GM11168 (cell line): ENCODE data around the gene RC3H1.
"Not testable (repeated sequence)": the region's sequence is repeated elsewhere in the genome, so short reads cannot be mapped to it uniquely, and the experiment has no call there.

Experiments
- in situ Hi-C: fragments of 300-500 bp; cut with MboI; formaldehyde crosslinking; loops from one replicate; pipeline ENCODE4 v1.12.0; 2022; ENCODE audit warnings: low sequenced_read_pairs; ENCODE audit not compliant: unreplicated experiment

The RC3H1 gene, protein sequence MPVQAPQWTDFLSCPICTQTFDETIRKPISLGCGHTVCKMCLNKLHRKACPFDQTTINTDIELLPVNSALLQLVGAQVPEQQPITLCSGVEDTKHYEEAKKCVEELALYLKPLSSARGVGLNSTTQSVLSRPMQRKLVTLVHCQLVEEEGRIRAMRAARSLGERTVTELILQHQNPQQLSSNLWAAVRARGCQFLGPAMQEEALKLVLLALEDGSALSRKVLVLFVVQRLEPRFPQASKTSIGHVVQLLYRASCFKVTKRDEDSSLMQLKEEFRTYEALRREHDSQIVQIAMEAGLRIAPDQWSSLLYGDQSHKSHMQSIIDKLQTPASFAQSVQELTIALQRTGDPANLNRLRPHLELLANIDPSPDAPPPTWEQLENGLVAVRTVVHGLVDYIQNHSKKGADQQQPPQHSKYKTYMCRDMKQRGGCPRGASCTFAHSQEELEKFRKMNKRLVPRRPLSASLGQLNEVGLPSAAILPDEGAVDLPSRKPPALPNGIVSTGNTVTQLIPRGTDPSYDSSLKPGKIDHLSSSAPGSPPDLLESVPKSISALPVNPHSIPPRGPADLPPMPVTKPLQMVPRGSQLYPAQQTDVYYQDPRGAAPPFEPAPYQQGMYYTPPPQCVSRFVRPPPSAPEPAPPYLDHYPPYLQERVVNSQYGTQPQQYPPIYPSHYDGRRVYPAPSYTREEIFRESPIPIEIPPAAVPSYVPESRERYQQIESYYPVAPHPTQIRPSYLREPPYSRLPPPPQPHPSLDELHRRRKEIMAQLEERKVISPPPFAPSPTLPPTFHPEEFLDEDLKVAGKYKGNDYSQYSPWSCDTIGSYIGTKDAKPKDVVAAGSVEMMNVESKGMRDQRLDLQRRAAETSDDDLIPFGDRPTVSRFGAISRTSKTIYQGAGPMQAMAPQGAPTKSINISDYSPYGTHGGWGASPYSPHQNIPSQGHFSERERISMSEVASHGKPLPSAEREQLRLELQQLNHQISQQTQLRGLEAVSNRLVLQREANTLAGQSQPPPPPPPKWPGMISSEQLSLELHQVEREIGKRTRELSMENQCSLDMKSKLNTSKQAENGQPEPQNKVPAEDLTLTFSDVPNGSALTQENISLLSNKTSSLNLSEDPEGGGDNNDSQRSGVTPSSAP

DNA sequence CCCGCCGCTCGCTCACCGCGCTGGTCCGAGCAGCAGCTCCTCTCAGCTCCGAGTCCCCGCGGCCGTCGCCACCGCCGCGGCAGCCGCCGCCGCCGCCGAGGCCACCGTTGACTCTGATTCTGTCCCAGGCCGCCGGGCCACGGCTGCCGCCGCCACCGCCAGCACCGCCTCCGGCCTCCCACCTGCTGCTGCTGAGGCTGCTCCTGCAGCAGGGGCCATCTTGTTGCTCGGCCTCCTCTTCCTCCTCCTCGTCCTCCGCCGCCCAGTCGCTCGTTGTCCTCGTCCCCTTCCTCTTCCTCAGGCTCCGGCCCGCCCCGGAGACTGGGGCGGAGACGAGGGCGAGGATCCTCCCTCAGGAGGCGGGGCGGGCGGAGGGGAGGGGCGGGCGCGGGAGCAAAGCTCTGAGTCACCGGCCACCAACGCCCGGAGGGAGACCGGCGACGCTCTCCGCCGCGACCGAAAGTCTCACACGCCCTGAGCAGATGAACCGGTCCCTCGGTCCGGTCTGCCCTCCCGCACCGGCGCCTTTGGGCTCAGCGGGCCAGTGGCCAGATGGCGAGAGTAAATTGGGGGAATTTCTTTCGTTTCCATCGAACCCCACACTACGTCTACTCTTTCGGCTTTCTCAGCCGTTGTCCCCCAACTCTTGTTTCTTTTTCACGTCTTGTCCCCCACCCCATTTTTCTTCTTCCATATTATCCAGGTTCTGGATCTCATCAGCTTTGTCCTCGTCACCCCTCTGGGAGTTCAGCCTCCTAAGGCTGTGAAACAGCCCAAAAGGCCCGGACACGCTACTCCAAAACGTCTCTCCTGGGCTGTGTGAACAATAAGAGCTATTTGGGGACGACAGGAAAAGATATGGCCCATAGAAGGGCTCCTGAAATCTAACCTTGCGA, at the start of gene RC3H1:
RC3H1 (minus strand) TSS at position 278 of the 896 bp plus-strand sequence. CDS start 29,372 bp downstream, outside the sequence.
- in situ Hi-C loops, result no loop called here

DNA sequence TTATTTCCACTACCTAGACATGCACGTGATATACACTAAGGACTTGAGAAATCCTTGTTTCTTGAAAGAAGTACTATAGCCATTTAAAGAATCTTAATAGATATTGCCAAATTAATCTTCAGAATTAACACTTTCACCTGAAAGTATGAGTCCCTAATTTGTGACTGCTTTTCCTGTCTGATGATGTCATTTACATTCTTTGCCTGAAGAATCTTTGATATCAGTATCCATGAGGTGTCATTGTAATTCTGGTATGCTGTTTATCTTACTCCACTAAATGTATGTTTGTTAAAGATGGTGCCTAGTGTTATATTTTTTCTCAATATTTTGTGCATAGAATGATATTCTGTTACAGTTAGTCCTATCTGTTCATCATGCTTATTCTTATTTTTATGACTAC, 48.5 kb upstream of the RC3H1 start:
- in situ Hi-C loops, result no loop called here

DNA sequence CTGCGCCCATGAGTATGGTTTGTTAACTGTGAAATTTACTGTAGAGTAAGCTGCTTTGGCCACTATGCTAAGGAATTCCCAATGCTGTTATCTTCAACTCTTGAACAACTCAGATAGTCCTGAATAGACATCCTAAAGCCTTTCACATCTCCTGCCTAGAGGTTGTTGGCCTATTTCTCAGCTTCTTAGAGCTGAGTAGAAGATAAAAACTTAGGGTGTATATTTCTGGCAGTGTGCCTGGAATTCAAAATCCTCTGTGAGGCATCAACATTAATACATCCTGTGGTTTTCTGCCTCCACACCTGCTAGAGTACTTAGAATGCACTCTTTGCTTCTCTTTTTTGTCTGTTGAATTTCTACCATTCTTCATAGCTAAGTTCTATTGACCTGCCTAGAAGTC, 45.8 kb upstream of the RC3H1 start:
- in situ Hi-C loops, result no loop called here

DNA sequence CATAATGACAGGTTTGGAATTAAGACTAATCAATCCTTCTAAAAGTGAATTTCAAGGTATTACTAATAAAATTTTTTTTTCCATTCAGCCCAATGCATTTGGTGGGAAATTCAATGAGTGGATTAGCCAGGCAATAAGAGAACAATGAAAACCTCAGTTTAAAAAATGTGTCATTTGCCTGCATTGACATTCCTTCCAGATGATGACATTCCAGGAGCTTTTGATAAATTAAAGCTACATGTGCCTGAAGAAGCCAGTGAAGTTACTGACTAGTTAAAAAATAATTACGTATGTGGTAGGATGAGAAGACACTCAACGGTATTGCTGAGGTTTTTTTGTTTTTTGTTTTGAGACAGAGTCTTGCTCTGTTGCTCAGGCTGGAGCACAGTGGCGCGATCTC, 37.9 kb upstream of the RC3H1 start:
- in situ Hi-C loops, result no loop called here

DNA sequence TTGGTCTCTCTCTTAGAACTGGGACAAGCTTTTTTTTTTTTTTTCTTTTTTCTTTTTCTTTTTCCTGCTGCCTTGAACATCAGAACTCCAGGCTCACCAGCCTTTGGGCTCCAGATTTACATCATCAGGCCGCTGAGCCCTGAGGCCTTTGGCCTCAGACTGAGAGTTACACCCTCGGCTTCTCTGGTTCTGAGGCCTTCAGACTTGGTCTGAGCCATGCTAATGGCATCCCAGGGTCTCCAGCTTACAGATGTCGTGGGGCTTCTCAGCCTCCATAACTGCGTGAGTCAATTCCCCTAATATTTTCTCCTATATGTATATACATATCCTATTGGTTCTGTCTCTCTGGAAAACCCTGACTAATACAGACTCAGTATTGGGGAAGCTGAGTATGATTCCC, 36.5 kb upstream of the RC3H1 start:
- in situ Hi-C loops, result no loop called here

DNA sequence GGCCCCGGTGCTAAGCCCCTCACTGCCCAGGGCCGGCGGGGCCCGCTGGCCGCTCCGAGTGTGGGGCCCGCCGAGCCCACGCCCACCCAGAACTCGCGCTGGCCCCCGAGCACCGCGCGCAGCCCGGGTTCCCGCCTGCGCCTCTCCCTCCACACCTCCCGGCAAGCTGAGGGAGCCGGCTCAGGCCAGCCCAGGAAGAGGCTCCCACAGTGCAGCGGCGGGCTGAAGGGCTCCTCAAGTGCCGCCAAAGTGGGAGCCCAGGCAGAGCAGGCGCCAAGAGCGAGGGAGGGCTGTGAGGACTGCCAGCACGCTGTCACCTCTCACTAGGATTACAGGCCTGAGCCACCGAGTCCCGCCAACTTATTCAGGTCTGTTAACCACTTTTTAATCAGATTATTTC, 34.5 kb upstream of the RC3H1 start:
- in situ Hi-C loops, result not testable (repeated sequence)

DNA sequence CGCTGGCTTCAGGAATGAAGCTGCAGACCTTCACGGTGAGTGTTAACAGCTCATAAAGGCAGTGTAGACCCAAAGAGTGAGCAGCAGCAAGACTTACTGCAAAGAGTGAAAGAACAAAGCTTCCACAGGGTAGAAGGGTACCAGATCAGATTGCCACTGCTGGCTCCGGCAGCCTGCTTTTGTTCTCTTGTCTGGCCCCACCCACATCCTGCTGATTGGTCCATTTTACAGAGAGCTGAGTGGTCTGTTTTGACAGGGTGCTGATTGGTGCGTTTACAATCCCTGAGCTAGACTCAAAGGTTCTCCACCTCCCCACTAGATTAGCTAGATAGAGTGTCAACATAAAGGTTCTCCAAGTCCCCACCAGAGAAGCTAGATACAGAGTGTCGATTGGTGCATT, 33.6 kb upstream of the RC3H1 start:
- in situ Hi-C loops, result not testable (repeated sequence)

DNA sequence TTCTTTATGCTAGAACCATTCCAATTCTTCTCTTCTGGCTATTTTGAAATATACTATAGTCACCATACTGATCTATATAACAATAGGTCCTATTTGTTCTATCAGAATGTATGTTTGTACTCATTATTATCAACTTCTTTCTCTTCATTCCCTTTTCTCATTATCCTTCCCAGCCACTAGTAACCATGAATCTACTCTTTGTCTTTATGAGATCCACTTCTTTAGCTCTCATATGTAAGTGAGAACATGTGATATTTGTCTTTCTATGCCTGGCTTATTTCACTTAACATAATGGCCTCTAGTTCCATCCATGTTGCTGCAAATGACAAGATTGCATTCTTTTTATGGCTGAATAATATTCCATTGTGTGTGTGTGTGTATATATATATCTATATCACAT, 31.7 kb upstream of the RC3H1 start:
- in situ Hi-C loops, result no loop called here

DNA sequence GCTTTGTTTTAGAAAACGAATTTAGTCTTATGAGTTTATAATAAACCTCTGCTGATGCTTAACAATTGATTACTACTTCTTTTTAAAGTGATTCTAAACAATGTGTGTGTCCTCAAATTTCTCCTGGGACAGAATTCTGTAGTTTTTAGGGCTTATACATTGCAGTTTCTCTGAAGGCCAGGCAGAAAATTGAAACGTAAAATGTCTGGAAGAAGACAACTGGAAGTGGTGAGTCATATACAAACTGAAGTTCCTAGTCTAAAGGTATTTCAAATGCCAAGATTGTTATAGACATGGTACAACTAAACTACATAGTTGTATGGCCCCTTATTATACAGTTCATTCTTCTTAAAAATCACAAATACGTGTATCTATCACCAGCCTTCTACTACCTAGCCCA, 30.5 kb upstream of the RC3H1 start:
- in situ Hi-C loops, result no loop called here

DNA sequence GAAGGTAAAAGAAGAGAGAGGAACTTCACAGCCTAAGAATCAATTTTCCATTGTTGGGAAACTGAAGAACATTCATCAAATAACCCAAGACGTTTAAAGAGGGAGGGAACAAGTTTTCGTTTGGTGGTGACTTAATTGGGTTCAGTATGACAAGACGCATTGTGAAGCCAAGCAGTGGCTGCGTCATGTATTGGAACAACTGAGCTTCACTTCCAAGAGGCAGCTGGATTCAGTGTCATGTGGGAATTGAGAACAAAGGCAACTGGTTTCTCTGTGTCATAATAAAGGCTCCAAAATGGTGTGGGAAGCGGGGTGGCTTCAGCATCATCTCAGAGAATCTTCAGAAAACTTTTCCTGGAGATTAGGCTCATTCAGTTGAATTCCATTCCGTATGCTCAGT, 29.8 kb upstream of the RC3H1 start:
- in situ Hi-C loops, result no loop called here

DNA sequence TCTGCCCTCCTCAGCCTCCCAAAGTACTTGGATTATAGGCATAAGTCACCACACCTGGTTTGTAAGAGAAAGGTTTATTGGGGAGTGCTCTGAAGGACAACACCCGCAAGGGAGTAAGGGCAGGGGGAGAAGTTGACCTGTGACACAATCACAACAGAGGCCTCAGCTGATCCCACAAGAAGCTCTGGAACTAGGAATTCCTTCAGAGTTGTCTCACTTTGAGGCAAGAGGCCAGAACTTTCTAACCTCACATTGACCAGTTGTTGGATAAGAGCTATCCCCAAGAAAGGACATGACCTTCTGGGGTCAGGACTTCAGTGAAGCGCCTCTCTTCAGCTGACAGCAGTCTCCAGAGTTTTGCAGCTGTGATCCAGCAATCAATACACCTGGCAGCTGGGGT, 27.4 kb upstream of the RC3H1 start:
- in situ Hi-C loops, result no loop called here

DNA sequence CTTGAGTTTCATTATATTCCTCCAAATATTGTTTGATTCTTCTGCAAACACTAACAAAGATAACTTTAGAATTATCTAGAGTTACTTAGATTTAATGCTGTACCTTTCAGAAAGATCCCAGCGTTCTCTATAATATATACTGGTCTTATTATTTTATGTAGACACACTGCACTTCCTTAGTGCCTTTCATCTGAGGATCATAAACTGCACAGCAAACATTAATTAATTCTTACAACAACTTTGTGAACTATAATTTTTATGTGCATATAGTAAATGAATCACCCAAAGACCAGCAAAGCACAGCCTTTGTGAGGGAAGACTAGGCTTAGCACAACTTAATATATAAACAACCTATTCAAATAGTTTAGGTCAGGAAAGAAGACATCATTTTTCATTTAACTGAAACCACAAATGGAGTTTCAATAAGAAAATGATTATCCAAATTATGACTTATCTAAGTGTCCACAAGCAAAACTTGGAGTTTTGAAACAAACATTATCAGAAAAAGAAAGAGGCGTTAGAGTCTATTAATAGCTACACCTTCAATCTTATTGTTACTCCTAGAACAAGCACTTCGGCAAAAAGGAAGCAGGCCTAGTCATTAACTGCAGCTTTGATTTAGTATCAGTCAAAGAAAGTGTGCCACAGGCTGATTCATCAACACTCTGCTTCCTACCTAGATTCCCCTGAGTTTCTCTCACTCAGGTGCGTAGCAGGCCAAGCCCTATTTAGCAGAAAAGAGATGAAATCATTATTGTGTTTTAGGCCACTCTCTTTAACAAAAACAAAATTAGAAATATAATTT, 22.5 kb upstream of the RC3H1 start:
- in situ Hi-C loops, result no loop called here

DNA sequence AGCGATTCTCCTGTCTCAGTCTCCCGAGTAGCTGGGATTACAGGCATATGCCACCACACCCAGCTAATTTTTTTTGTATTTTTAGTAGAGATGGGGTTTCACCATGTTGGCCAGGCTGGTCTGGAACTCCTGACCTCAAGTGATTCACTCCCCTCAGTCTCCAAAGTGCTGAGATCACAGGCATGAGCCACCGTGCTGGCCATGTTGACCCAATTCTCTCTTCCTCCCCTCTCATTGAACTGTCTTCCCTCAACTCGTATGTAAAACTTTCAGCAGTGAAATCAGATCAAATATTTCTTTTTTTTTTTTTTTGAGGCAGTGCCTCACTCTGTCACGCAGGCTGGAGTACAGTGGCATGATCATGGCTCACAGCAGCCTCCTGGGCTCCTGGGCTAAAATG, 20.4 kb upstream of the RC3H1 start:
- in situ Hi-C loops, result not testable (repeated sequence)

DNA sequence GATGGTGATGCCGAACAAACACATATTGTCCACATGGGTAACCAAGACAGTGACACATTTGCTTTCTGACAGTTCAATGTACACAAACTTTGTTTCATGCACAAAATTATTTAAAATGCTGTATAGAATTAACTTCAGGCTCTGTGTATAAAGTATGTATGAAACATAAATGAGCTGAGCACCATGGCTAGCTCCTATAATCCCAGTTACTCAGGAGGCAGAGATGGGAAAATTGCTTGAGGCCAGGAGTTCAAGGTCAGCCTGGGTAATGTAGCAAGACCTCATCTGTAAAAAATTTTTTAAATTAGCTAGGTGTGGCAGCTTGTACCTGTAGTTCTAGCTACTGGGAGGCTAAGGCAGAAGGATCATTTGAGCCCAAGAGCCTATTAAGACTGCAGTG, 19.2 kb upstream of the RC3H1 start:
- in situ Hi-C loops, result no loop called here

DNA sequence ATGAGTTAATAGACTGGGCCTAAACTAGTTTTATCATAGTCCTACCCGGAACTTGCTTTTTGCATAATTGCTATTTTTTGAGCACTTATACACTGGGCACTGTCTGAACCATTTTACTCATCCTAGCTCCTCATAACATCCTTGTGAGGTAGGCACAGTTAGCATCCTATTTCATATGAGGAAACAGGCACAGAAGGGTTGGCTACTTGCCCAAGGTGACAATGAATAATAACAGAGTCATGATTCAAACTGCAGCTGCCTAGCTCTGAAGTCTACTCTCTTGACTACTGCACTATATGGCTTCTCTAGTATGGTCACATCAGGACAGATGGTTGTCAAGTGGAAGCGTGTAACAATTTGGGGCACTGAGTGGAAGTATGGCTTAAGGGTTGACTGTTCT, 18.2 kb upstream of the RC3H1 start:
- in situ Hi-C loops, result no loop called here

DNA sequence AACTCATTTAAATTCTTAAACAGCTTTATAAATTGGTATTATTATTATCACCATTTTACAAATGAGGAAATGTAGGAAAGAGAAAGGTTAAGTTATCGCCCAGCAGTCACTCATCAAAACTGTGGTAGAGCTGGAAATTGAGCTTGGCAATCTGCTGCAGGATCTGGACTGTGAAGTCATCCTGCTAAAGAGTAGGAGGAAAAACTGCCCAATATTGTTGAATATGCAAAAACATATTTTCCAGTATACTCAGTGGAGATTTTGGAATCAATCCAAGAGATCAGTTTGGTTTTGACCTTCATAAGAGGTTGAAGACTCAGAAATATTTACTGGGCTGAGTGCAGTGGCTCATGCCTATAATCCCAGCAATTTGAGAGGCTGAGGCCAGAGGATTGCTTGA, 16.9 kb upstream of the RC3H1 start:
- in situ Hi-C loops, result no loop called here

DNA sequence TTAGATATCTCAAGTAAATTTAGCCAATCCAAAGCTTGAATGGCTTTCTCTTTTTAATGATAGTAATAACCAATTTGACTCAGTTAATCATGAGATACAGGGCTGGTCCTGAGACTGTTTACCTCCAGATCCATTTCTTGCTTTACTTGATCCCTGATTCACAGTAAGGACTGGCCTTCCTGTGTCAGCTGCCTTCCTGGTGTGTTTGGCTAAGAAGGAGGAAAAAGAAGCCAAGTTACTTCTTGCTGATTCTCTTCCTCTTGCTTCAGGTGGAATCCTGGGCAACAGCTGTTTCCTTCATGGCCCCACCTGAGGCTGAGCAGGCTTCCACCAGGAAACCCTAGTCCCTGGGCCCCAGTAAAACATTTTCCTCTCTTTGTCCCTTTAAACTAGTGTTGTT, 14.6 kb upstream of the RC3H1 start:
- in situ Hi-C loops, result no loop called here

DNA sequence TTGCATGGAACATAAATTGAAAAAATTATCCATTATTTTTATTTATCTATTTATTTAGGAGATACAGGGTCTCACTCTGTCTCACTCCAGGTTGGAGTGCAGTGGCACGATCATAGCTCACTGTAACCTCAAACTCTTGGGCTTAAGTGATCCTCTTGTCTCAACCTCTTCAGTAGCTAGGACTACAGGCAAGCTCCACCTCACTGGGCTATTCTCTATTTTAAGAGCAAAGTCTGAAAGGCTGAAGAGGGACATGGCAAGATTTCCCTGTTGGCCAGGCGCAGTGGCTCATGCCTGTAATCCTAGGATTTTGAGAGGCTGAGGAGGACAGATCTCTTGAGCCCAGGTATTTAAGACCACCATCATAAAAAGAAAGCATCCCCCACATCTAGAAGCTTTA, 14.0 kb upstream of the RC3H1 start:
- in situ Hi-C loops, result no loop called here

DNA sequence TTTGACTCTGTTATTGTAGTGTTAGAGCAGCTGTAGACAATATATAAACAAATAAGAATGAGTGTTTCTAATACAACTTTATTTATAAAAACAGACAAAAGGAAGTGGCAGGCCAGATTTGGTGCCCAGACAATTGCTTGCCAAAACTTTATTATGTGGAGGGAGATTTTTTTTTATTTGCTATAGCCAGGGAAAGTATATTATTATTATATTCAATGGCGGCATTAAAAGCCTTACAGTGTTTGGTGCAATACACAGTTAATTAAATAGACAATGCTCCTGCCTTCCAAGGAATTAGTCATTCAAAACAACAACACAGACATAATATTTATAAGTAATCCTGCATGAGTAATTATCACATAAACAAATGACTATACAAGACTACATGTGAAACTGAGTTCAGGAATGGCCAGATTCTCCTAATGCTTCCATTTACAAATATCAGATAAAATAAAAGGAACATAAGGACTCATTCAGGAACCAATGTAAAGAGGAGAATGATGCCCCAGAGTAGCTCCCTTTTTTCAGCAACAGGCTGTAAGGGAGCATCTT, 10.6 kb upstream of the RC3H1 start:
- in situ Hi-C loops, result no loop called here
